Mesothelial cell of epicardium (in vitro differentiated cells): Measurements from ENCODE around the gene ISCA2. TPM values are rescaled to one million over a fixed set of nuclear protein-coding genes. Genes with fewer than 3 reads are reported as not detected.
"Not testable (repeated sequence)": the region's sequence is repeated elsewhere in the genome, so short reads cannot be mapped to it uniquely, and the experiment has no call there.

Experiments used
- DNase-seq, 2 experiments: peaks; one replicate each; pipeline ENCODE4 v3.0.0; 2021; ENCODE audit warnings: low spot score in 2 of 2; ENCODE audit not compliant: unreplicated experiment in 2 of 2
- H3K27ac Mint-ChIP-seq: 2 replicates; pipeline ENCODE4 v1.8.0; 2021; ENCODE audit warnings: mixed read lengths
- H3K27me3 Mint-ChIP-seq: 2 replicates; pipeline ENCODE4 v1.8.0; 2021; ENCODE audit warnings: low read depth, mixed read lengths
- H3K36me3 Mint-ChIP-seq: 2 replicates; pipeline ENCODE4 v1.8.0; 2021; ENCODE audit warnings: mixed read lengths
- H3K4me1 Mint-ChIP-seq: 2 replicates; pipeline ENCODE4 v1.8.0; 2021; ENCODE audit warnings: mixed read lengths
- H3K4me3 Mint-ChIP-seq: 2 replicates; pipeline ENCODE4 v1.8.0; 2021; ENCODE audit warnings: mild to moderate bottlenecking, moderate library complexity, mixed read lengths
- H3K9me3 Mint-ChIP-seq: 2 replicates; pipeline ENCODE4 v1.8.0; 2021; ENCODE audit warnings: mixed read lengths
- total RNA-seq: library from RNA; stranded (reverse); gene quantifications from 3 replicates; pipeline ENCODE4 v1.2.1, GENCODE V29; 2021
- TF ChIP-seq, protein P1 (sequence below): fragments of 200-600 bp; sonication (generic); IDR thresholded peaks from one replicate; pipeline ENCODE4 v1.5.0; 2021; ENCODE audit warnings: antibody characterized with exemption; ENCODE audit not compliant: unreplicated experiment

The ISCA2 gene
- total RNA-seq, 1 donor from 2014 or later, result 24.1 TPM

DNA sequence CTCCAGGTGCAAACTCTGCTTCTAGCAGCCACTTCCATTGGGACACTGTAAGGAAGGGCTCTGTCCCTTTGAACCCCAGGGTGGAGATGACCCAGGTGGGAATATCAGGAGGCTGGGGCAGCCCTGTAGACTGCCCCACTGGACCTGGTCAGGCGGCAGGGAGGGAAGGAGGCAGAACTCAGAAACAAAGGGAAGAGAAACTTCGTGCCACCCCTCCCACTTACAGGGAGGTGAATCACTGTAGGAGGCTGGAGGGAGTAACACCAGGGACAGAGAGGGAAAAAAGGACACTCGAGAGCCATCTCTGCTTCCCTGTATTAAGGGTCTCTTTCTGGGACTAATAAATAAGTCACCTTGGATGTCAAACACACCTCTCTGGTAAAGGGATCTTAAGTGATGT is 37.4 kb downstream of the ISCA2 start:
- Mint-ChIP-seq H3K9me3 (no peaks in the 10 kb centered on the region), H3K27me3 (peaks cover 1% of the 10 kb centered on the region), H3K4me3 (no peak overlapping the region), H3K4me1 (no peaks in the 10 kb centered on the region), H3K27ac (no peak overlapping the region), H3K36me3 (no peaks in the 10 kb centered on the region)
- DNase-seq, result no peak
- TF ChIP-seq, protein P1, sequence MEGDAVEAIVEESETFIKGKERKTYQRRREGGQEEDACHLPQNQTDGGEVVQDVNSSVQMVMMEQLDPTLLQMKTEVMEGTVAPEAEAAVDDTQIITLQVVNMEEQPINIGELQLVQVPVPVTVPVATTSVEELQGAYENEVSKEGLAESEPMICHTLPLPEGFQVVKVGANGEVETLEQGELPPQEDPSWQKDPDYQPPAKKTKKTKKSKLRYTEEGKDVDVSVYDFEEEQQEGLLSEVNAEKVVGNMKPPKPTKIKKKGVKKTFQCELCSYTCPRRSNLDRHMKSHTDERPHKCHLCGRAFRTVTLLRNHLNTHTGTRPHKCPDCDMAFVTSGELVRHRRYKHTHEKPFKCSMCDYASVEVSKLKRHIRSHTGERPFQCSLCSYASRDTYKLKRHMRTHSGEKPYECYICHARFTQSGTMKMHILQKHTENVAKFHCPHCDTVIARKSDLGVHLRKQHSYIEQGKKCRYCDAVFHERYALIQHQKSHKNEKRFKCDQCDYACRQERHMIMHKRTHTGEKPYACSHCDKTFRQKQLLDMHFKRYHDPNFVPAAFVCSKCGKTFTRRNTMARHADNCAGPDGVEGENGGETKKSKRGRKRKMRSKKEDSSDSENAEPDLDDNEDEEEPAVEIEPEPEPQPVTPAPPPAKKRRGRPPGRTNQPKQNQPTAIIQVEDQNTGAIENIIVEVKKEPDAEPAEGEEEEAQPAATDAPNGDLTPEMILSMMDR, result no peak

DNA sequence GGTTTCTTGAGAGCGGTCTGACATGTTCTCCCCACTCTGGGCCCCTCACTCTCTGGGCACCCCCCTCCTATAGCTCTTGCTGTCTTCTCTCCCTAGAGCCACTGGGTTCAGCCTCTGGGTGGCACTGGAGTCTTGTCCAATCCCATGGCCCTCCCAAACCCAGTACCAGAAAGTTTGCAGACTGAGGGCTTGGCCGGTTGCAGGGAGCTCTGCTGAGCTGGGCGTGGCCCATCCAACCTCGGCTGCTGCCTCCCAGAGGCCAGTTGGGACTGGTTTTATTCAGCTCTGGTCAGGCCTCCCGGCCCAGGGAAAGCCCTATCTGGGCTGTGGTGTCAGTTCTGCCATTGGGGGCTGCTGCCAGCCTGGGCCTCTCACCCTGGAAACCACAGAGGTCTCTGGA is 37.9 kb downstream of the ISCA2 start:
- no peaks in the 10 kb centered on the region for H3K36me3 Mint-ChIP-seq
- H3K27me3 Mint-ChIP-seq, result no peaks in the 10 kb centered on the region
- no peak overlapping the region for H3K27ac Mint-ChIP-seq
- peaks cover 2% of the 10 kb centered on the region for H3K4me1 Mint-ChIP-seq
- DNase-seq, result no peak
- no peaks in the 10 kb centered on the region for H3K9me3 Mint-ChIP-seq
- H3K4me3 Mint-ChIP-seq, result no peak overlapping the region
- TF ChIP-seq, protein P1, result no peak

DNA sequence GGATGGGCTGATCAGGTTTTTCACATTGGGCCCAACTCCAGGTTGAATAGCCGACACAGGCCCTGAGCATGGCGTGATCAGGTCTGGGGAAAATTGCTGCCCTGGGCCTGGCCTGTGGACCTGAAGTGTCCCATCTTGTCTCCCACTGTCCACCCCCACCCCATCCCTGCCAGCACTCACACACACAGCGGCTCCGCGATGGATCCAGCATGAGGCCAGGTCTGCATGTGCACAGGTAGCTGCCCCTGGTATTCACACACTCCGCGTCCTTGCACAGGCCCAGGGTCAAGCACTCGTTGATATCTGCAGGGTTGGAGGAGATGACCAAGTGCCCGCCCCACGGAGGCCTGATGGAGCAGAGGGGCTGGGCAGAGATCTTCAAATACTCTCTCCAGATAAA is 38.7 kb downstream of the ISCA2 start:
- no peaks in the 10 kb centered on the region for H3K9me3 Mint-ChIP-seq
- no peak for DNase-seq
- H3K4me3 Mint-ChIP-seq, result no peak overlapping the region
- H3K27ac Mint-ChIP-seq, result no peak overlapping the region
- no peaks in the 10 kb centered on the region for H3K27me3 Mint-ChIP-seq
- TF ChIP-seq, protein P1, result no peak
- H3K4me1 Mint-ChIP-seq, result peaks cover 2% of the 10 kb centered on the region
- no peaks in the 10 kb centered on the region for H3K36me3 Mint-ChIP-seq

DNA sequence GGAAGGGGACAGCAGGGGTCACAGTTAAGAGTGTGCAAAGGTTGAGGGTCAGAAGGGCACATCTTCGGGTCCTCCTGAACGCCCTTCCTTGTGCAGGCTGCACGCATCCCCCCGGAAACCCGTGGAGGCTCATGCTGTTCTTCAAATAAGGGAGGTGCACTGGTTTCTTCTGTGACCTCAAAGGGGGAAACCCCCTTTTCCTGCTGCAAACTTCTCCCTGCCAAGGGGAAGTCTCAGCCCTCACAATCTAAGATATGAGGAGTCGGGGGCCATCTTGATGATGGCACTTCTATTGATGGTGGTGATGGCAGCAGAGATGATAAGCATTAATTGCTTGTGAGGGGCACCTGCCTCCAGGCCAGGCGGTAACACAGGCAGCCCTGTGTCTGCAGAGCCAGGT is 40.0 kb downstream of the ISCA2 start:
- H3K27me3 Mint-ChIP-seq, result no peaks in the 10 kb centered on the region
- H3K9me3 Mint-ChIP-seq, result no peaks in the 10 kb centered on the region
- no peak overlapping the region for H3K4me3 Mint-ChIP-seq
- TF ChIP-seq, protein P1, result no peak
- H3K27ac Mint-ChIP-seq, result no peak overlapping the region
- no peak for DNase-seq
- peaks cover 2% of the 10 kb centered on the region for H3K4me1 Mint-ChIP-seq
- no peaks in the 10 kb centered on the region for H3K36me3 Mint-ChIP-seq

DNA sequence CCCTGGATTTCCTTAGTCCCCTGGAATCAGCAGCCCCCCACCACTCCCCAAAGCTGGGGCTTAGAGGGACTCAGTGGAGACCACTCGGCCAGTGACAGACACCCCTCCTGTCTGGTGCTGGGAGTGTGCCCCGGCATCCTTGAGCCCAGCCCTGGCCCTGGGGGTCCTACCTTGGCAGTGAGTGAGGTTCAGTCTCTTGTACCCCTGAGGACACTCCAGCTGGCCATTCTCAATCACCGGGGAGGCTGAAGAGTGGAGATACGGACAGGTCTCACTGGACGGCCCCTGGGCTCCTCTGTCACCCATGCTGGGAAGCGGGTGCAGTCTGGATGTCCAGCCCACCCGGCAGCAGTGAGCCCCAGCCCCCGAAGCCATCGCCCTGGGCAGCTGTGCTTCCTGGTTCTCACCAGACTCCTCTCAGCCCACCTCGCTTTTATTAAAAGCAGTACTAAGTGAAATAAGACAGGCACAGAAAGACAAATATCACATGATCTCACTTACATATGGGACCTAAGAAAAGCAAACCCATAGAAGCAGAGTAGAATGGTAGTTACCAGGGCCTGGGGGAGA is 42.3 kb downstream of the ISCA2 start:
- no peaks in the 10 kb centered on the region for H3K27me3 Mint-ChIP-seq
- H3K4me1 Mint-ChIP-seq, result peaks cover 2% of the 10 kb centered on the region
- no peaks in the 10 kb centered on the region for H3K36me3 Mint-ChIP-seq
- TF ChIP-seq, protein P1, result no peak
- no peak for DNase-seq
- H3K4me3 Mint-ChIP-seq, result no peak overlapping the region
- no peaks in the 10 kb centered on the region for H3K9me3 Mint-ChIP-seq
- no peak overlapping the region for H3K27ac Mint-ChIP-seq

DNA sequence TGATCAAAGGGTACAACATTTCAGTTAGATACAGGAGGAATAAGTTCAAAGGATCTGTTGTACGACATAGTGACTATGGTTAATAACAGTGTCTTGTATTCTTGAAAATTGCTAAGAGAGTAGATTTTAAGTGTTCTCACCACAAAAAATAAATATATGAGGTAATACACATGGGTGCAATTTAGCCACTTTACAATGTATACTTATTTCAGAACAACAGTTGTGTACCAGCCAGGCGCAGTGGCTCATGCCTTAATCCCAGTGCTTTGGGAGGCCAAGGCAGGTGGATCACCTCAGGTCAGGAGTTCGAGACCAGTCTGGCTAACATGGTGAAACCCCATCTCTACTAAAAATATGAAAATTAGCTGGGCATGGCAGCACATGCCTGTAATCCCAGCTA is 42.8 kb downstream of the ISCA2 start:
- not testable (repeated sequence) for H3K4me3 Mint-ChIP-seq, H3K27ac Mint-ChIP-seq, H3K36me3 Mint-ChIP-seq, H3K9me3 Mint-ChIP-seq, H3K4me1 Mint-ChIP-seq, DNase-seq, H3K27me3 Mint-ChIP-seq
